GM21717 (cell line): ENCODE results near the gene OPCML.

Source experiments
- ATAC-seq: cut with Tn5 transposase; IDR thresholded peaks from one replicate; pipeline ENCODE4 v1.9.1; 2021; ENCODE audit warnings: mild to moderate bottlenecking, moderate library complexity; ENCODE audit not compliant: unreplicated experiment

OPCML gene

GRCh38 chr11:132959693-132960092 lies 572.6 kb downstream of the OPCML start:
- no peak for ATAC-seq

DNA sequence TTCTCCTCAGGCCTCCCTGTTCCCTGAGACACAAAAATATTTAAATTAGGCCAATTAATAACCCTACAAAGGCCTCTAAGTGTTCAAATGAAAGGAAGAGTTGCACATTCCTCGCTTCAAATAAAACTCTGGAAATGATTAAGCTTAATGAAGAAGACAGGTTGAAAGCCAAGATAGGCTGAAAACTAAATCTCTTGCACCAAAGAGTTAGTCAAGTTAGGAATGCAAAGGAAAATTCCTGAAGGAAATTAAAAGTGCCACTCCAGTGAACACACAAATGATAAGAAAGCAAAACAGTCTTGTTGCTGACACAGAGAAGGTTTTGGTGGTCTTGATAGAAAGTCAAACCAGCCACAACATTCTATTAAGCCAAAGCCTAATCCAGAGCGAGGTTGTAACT lies 574.4 kb downstream of the OPCML start:
- ATAC-seq: no peak

GRCh38 chr11:132948252-132948651 lies 584.0 kb downstream of the OPCML start:
- ATAC-seq: no peak

DNA sequence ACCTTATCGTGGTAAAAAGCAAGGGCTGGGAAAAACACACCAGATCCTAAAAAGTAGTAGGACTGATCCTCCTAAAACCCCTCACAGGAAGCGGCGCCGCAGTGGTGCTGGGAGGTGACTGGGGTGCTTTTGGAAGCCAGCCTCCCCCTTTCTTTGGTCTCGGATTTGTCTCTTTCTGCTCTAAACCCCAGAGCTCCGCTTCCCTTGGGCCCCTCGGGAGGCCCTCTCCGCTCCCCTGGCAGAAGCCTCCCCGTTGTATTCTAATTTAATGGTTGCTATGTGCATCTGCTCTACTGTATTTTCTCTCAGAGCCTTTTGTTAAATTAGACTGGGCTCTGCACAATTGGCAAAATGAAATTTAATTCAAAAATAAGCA lies 587.7 kb downstream of the OPCML start:
- no peak for ATAC-seq

- no peak for ATAC-seq
Measured at GRCh38 chr11:132943706-132944568, 588.4 kb downstream of the OPCML start.

GRCh38 chr11:132943357-132943705 lies 589.0 kb downstream of the OPCML start:
- no peak for ATAC-seq

- ATAC-seq: no peak
Measured at GRCh38 chr11:132942611-132943356, 589.5 kb downstream of the OPCML start.

GRCh38 chr11:132941761-132942160 lies 590.5 kb downstream of the OPCML start:
- no peak for ATAC-seq

DNA sequence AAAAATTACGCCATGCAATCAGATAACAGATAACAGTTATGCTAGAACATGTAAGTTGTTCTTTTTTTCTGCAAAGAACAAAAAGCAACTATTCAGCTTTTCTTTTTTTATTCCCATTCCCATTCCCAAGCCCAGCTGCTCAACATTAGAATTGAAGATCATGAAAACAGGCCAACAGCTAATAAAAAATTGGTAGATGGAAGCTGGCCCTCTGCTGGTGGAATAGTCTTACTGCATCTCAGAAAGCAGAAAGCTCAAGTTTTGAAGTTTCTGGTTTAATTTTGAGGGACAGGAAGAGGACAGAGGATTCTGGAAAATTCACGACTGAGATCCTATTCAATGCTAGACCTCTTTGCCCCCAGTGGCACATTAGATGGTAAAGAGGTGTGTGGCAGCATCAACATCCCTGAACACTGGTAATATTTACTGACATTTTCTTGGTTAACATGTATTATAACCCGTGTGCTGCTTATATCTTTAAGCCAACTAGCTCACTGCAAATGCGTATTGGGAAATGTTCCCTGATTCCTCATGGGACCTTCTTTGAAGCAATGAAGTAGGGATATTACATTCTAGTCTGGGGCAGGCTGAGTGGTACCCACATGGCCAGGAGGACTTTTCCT lies 591.2 kb downstream of the OPCML start:
- ATAC-seq: no peak

DNA sequence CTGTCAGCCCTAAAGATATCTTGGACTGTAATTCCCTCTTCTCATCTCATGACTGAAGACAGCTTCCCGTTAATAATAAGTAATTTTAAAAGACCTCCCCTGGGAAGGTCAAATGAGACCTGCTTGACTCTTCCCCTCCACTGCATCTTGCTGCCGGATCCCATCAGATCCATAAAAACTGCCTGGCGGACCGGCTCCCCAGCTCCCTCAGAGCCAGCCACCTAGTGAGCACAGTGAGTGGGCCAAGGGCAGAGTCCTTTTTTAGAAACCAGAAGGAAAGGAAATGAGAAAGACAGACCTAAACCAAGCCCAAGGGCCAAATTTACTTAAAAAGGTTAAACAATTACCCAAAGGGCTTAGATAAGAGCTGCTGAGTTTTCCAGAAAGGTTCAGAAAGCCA lies 595.3 kb downstream of the OPCML start:
- no peak for ATAC-seq

DNA sequence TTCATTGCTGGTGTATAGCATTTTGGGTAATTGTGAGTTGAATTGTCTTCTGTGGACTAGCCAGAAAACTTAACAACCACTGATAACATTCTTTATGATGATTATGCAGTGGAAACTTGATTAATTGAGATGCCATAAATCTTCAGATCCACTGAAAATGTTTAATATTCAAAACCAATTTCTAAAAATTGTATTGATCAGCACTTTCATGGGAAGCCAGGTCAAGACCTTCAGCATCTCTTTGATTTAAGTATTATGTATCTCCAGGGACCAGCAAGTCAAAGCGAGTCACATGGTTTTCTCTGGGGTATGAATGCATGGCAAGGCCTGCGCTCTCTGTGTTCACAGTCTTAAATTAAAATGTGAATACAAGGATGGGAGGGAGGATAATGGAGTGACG lies 596.9 kb downstream of the OPCML start:
- no peak for ATAC-seq

DNA sequence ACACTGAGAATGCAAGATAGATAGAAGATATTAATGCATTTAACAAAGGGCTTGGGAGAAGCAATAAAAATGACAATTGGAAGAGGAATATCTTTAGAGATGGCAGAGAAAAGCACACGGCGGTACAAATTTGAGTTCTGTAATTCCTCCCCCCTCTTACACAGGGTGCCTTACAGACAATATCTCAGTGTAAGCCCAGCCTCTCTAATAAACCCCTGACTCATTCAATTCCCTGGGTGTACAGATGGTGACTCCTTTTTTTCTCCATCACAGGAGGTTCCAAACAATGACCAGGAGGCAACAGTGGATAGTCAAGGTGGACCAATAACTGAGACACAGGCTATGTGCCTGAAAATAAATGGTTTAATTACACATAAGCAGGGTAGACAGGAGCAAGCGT lies 598.6 kb downstream of the OPCML start:
- no peak for ATAC-seq

- no peak for ATAC-seq
Measured at GRCh38 chr11:132925825-132926469, 606.4 kb downstream of the OPCML start.

- no peak for ATAC-seq
Measured at GRCh38 chr11:132921597-132921996, 610.7 kb downstream of the OPCML start.

GRCh38 chr11:132920451-132921096 lies 611.7 kb downstream of the OPCML start:
- ATAC-seq: no peak

GRCh38 chr11:132914600-132914999 lies 617.7 kb downstream of the OPCML start:
- ATAC-seq: no peak

GRCh38 chr11:132913886-132914285 lies 618.4 kb downstream of the OPCML start:
- ATAC-seq: no peak

GRCh38 chr11:132913295-132913694 lies 619.0 kb downstream of the OPCML start:
- ATAC-seq: no peak

- ATAC-seq: no peak
Measured at GRCh38 chr11:132911186-132911585, 621.1 kb downstream of the OPCML start.

GRCh38 chr11:132910011-132910760 lies 622.1 kb downstream of the OPCML start:
- ATAC-seq: no peak
